Measurements from ENCODE around the gene SQOR.

- no peak for TF ChIP-seq POLR2A (IDR thresholded peaks at IDR 0.05)
- TF ChIP-seq, protein P1, sequence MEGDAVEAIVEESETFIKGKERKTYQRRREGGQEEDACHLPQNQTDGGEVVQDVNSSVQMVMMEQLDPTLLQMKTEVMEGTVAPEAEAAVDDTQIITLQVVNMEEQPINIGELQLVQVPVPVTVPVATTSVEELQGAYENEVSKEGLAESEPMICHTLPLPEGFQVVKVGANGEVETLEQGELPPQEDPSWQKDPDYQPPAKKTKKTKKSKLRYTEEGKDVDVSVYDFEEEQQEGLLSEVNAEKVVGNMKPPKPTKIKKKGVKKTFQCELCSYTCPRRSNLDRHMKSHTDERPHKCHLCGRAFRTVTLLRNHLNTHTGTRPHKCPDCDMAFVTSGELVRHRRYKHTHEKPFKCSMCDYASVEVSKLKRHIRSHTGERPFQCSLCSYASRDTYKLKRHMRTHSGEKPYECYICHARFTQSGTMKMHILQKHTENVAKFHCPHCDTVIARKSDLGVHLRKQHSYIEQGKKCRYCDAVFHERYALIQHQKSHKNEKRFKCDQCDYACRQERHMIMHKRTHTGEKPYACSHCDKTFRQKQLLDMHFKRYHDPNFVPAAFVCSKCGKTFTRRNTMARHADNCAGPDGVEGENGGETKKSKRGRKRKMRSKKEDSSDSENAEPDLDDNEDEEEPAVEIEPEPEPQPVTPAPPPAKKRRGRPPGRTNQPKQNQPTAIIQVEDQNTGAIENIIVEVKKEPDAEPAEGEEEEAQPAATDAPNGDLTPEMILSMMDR (IDR thresholded peaks at IDR 0.05): peak in 1 of 4 experiments; percentile 3
Measured at GRCh38 chr15:45586601-45587094, 48.2 kb upstream of the SQOR start.
